GM12891 (cell line): Measurements from ENCODE around the gene METRNL.

Experiments used
- POLR2A ChIP-seq: IDR thresholded peaks from 2 replicates; pipeline ENCODE4 v1.6.1; 2011; ENCODE audit warnings: low read depth, low read length, control low read depth
- POLR2AphosphoS5 ChIP-seq: IDR thresholded peaks from 2 replicates; pipeline ENCODE4 v1.6.1; 2011; ENCODE audit warnings: low read depth, low read length, control low read depth
- POU2F2 ChIP-seq: IDR thresholded peaks from 2 replicates; pipeline ENCODE4 v1.6.1; 2011; ENCODE audit warnings: low read depth, mild to moderate bottlenecking, control low read depth, low read length, moderate library complexity
- SPI1 ChIP-seq: IDR thresholded peaks from 2 replicates; pipeline ENCODE4 v1.6.1; 2011; ENCODE audit warnings: low read depth, low read length, control low read depth
- TAF1 ChIP-seq: IDR thresholded peaks from 2 replicates; pipeline ENCODE4 v1.6.1; 2011; ENCODE audit warnings: low read depth, low read length, control low read depth

- TF ChIP-seq POLR2AphosphoS5 (no peak), POLR2A (no peak), POU2F2 (no peak), TAF1 (no peak), SPI1 (no peak)
These were observed 42.8 kb downstream of the METRNL start for GRCh38 chr17:83121921-83122820.
